OCI-LY3 (cell line): ENCODE measurements around the gene HLF.

Experiments
- EZH2phosphoT487 ChIP-seq: fragments of 200-600 bp; shearing (Covaris generic); IDR thresholded peaks from 2 replicates; pipeline ENCODE4 v1.6.1; 2018; ENCODE audit warnings: antibody characterized with exemption, mixed run types, low read depth
- TF ChIP-seq, protein P1 (sequence below): fragments of 200-600, 300-600 bp; sonication (generic); IDR thresholded peaks from 2 replicates; pipeline ENCODE4 v1.5.1; 2014; ENCODE audit warnings: antibody characterized with exemption, low read length, low read depth

DNA sequence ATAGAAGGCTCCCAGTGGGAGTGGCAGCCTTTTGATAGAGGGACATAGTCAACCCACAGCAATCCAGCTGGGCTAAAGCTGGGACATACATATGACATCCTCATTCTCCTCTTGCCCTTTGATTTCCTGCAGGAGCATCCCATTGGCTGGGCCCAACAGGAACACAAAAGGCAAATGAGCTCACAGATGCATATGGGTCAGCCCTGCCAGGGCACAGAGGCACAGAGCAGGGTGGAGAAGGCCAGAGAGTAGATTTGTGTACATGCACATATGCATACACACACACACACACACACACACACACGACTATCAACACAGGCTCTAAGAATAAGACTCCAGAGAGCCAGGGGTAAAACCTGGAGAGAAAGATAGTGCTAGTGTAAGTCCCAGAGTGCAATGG lies 98.3 kb downstream of the HLF start:
- TF ChIP-seq, protein P1, sequence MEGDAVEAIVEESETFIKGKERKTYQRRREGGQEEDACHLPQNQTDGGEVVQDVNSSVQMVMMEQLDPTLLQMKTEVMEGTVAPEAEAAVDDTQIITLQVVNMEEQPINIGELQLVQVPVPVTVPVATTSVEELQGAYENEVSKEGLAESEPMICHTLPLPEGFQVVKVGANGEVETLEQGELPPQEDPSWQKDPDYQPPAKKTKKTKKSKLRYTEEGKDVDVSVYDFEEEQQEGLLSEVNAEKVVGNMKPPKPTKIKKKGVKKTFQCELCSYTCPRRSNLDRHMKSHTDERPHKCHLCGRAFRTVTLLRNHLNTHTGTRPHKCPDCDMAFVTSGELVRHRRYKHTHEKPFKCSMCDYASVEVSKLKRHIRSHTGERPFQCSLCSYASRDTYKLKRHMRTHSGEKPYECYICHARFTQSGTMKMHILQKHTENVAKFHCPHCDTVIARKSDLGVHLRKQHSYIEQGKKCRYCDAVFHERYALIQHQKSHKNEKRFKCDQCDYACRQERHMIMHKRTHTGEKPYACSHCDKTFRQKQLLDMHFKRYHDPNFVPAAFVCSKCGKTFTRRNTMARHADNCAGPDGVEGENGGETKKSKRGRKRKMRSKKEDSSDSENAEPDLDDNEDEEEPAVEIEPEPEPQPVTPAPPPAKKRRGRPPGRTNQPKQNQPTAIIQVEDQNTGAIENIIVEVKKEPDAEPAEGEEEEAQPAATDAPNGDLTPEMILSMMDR: no peak
- no peak for TF ChIP-seq EZH2phosphoT487
